Purkinje cell (primary cell): Measurements from ENCODE around the gene POMT1. TPM values are rescaled to one million over a fixed set of nuclear protein-coding genes. Genes with fewer than 3 reads are reported as not detected.

ENCODE experiments used
- polyA plus RNA-seq: library from polyadenylated mRNA; unstranded; fragments of >200 nt; fragmentation: Nextera tagmentation; gene quantifications from 2 replicates; pipeline ENCODE4 v1.2.1, GENCODE V29; 2014

Gene POMT1, protein sequence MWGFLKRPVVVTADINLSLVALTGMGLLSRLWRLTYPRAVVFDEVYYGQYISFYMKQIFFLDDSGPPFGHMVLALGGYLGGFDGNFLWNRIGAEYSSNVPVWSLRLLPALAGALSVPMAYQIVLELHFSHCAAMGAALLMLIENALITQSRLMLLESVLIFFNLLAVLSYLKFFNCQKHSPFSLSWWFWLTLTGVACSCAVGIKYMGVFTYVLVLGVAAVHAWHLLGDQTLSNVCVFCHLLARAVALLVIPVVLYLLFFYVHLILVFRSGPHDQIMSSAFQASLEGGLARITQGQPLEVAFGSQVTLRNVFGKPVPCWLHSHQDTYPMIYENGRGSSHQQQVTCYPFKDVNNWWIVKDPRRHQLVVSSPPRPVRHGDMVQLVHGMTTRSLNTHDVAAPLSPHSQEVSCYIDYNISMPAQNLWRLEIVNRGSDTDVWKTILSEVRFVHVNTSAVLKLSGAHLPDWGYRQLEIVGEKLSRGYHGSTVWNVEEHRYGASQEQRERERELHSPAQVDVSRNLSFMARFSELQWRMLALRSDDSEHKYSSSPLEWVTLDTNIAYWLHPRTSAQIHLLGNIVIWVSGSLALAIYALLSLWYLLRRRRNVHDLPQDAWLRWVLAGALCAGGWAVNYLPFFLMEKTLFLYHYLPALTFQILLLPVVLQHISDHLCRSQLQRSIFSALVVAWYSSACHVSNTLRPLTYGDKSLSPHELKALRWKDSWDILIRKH
- polyA plus RNA-seq, result 4.1 and 8.9 TPM in 2 replicates

DNA sequence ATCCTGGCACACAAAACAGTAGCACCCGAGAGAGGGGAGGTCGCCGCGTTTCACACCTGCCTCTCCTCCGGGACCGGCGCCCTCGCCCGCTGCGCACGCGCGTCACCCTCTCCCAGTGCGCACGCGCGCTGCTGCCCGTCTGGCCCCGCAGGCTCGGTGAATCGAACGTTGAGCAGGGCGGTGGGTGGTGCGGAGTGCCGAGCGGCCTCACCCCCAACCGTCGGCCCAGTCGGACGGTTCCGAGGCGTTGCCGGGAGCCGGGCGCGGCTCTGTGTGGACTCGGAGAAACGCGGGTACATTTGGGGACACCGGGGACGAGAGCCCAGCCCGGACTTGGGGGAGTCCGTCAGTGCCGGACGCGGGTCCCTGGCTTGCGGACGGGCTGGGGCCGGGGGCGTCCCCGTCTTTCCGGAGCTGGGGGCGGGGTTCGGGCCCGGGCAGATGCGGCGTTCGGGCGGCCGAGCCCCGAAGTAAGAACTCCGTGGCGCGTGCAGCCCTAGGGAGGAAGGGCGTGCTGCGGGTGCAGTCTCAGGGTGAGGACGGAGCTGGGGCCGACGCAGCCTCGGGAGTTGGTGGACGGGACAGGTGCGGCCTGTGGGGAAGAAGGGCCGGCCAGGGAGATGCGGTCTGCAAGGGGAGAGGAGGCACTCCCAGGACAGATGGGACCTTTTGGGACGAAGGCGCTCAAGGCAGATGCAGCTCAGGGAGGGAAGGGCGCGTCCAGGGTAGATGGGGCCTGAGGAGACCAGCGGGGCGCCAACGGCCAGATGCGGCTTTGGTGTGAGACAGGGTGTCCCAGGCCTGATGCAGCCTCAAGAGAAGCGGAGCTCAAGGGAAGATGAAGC, at the start of gene POMT1:
Gene POMT1, plus strand, starts transcription at position 138 of the 845 bp plus-strand sequence. CDS start 1,301 bp downstream, outside the sequence.

DNA sequence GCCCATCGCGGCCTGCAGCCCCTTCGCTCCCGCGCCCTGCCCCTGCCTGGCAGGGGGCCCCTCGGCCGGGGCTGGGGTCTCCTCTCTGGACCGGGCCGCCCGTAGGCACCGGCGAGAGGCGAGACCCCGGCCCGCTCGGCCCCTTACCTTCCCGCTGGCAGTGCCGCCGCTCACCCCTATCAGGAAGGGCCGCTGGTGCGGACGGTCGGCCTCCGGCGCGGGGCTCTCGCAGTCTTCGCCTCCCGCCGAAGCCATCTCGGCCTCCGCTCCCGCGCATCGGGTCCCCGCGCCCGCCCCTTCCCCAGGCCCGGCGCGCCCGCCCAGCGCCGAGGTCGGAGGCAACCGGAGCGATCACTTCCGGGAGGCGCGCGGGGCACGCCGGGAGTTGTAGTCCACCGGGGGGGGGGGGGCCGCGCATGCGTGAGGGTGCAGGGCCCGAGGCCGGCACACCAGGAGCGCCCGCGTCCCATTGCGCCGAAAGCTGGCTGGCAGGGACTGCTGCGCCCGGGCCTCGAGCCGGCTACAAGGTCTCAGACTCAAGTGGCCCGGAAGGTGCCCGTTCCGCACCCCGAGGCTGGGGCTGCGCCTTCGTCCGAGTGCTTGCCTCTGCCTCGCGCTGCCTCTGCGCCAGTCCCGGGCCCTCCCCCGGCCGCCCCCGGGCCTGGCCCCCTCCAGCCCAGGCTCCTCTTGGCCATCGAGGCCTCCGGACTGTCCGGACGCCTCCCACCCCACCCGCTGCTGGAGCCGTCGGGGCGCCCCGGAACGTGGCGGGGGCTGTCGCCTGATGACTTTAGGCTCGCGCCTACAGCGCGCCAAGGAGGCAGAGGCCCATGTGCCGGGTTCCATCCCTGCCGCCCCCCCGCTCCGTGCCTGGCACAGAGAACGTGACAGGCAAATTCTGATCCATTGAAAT, 28.5 kb downstream of the POMT1 start, which contains the start of gene UCK1:
Gene UCK1, minus strand, starts transcription at position 344 of the 913 bp plus-strand sequence. Its CDS starts 89 bp downstream, at position 255.

DNA sequence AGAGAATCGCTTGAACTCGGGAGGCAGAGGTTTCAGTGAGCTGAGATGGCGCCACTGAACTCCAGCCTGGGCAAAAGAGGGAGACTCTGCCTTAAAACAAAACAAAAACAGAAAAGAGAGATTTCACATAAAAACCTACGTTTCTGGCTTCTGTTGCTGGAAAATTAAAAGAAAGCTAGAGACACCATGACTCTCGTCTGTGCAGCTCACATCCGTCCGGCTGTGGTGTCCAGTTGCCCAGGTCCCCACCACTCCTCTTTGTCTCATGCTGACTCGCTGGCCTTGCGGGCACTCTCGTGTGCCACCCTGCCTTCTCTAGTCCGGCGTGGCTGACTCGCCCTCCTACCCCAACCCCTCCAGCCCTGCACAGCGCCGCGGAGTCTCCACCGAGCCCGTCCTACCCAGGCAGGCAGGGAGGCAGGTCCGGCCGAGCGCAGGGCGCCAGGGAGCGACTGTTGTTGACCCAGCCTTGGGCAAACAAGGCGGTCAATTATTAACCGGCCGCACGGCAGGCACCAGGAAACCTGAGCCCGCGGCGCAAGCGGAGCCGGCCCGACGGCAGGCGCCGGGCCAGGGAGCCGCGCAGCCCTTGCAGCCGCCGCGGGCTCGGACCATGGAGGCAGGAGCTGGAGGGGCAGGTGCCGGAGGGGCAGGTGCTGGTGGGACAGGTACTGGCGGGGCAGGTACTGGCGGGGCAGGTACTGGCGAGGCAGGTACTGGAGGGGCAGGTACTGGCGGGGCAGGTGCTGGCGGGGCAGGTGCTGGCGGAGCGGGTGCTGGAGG, 42.5 kb downstream of the POMT1 start, which contains the start of gene PRRT1B:
Gene PRRT1B, plus strand, starts transcription at position 521 of the 783 bp plus-strand sequence. Its CDS starts 93 bp downstream, at position 614.

Other genes starting within 250 kb of the POMT1 start
- gene FAM78A, start 226.4 kb upstream of the POMT1 start, polyA plus RNA-seq, result 0.24 TPM in 1 of 2 replicates, not detected in the other
- gene PLPP7, start 213.2 kb upstream of the POMT1 start, polyA plus RNA-seq, result 5.1 and 9.4 TPM in 2 replicates
- gene PRRC2B, start 108.8 kb upstream of the POMT1 start, polyA plus RNA-seq, result 7.4 and 7.8 TPM in 2 replicates
- 0.89 and 3.2 TPM in 2 replicates for gene UCK1, start 28.3 kb downstream of the POMT1 start, polyA plus RNA-seq
- not detected in 2 replicates for gene PRRT1B, start 42.6 kb downstream of the POMT1 start, polyA plus RNA-seq
- gene RAPGEF1, start 237.2 kb downstream of the POMT1 start, polyA plus RNA-seq, result 0.18 and 0.65 TPM in 2 replicates